H1 (cell line): Measurements from ENCODE around the gene CXCL17. TPM values are rescaled to one million over a fixed set of nuclear protein-coding genes. Genes with fewer than 3 reads are reported as not detected.
A peak's percentile ranks its signal among the peaks of the same experiment; 100 is the strongest.

Experiments
- CTCF ChIA-PET: fragments of 300-600 bp; sonication (Branson Sonifier 250); formaldehyde crosslinking; loops from one replicate; lab custom pipeline; 2021; ENCODE audit not compliant: partially characterized antibody; lab: Charles Lee
- POLR2A ChIA-PET: fragments of 300-600 bp; sonication (Branson Sonifier 250); formaldehyde crosslinking; loops from one replicate; lab custom pipeline; 2021; ENCODE audit warnings: inconsistent platforms; ENCODE audit not compliant: partially characterized antibody; lab: Charles Lee
- DNase-seq, 2 experiments: peaks; one replicate each; pipeline versions ENCODE4 v3.0.0 to v3.0.0-alpha.2; 2010 to 2022; ENCODE audit warnings: low spot score in 2 of 2, low read depth in 1 of 2, mixed read lengths in 1 of 2
- FAIRE-seq: peaks from 2 replicates; lab custom pipeline; 2011; peaks lifted over from hg19 to GRCh38; lab: Jason Lieb, UNC
- H2AFZ ChIP-seq: 2 replicates; pipeline ENCODE4 v1.8.1; 2012; ENCODE audit warnings: low read length, inconsistent platforms
- H2AK5ac ChIP-seq: 2 replicates; pipeline ENCODE4 v1.6.1; 2013; ENCODE audit warnings: low read depth, low read length
- H2BK120ac ChIP-seq: replicated peaks from 2 replicates; pipeline ENCODE3; 2013; ENCODE audit warnings: low read depth, low read length, inconsistent platforms
- H2BK12ac ChIP-seq: 2 replicates; pipeline ENCODE4 v1.6.1; 2013; ENCODE audit warnings: low read depth, low read length
- H2BK15ac ChIP-seq: 2 replicates; pipeline ENCODE4 v1.6.1; 2013; ENCODE audit warnings: low read length
- H2BK20ac ChIP-seq: 2 replicates; pipeline ENCODE4 v1.6.1; 2013; ENCODE audit warnings: low read length
- H2BK5ac ChIP-seq: 2 replicates; pipeline ENCODE4 v1.6.1; 2013; ENCODE audit warnings: low read depth, low read length
- H3K14ac ChIP-seq: 2 replicates; pipeline ENCODE4 v1.6.1; 2013; ENCODE audit warnings: inconsistent platforms; ENCODE audit not compliant: insufficient read length
- H3K18ac ChIP-seq: 2 replicates; pipeline ENCODE4 v1.6.1; 2013; ENCODE audit warnings: low read length; ENCODE audit errors: extremely low read depth
- H3K23ac ChIP-seq: 2 replicates; pipeline ENCODE4 v1.6.1; 2013; ENCODE audit warnings: inconsistent platforms; ENCODE audit not compliant: insufficient read length
- H3K23me2 ChIP-seq: 2 replicates; pipeline ENCODE4 v1.6.1; 2013; ENCODE audit warnings: low read depth, low read length
- H3K27ac ChIP-seq: 2 replicates; pipeline ENCODE4 v1.6.1; 2011; ENCODE audit warnings: low read depth, low read length, inconsistent platforms
- H3K27me3 ChIP-seq, 4 experiments: replicated peaks in 1 of 4; 1 replicate in 1 of 4; 2 replicates in 3 of 4; pipeline versions ENCODE4 v1.6.1 to v1.8.1; 2011 to 2013; ENCODE audit warnings: low read length in 3 of 4, mild to moderate bottlenecking in 3 of 4, inconsistent platforms in 2 of 4, mixed read lengths in 2 of 4, moderate library complexity in 1 of 4; ENCODE audit not compliant: control insufficient read depth in 3 of 4, insufficient read depth in 3 of 4; ENCODE audit errors: extremely low read depth in 1 of 4
- H3K36me3 ChIP-seq, 4 experiments: 2 replicates each; pipeline versions ENCODE4 v1.6.1 to v1.8.1; 2011 to 2013; ENCODE audit warnings: mild to moderate bottlenecking in 4 of 4, low read length in 3 of 4, moderate library complexity in 2 of 4, control low read depth in 1 of 4, inconsistent platforms in 1 of 4; ENCODE audit not compliant: insufficient read depth in 4 of 4, control insufficient read depth in 2 of 4
- H3K4ac ChIP-seq: replicated peaks from 2 replicates; pipeline ENCODE3; 2013; ENCODE audit warnings: low read length, low read depth, mixed read lengths, inconsistent platforms; ENCODE audit not compliant: insufficient read length
- H3K4me1 ChIP-seq, 4 experiments: replicated peaks in 1 of 4; 1 replicate in 1 of 4; 2 replicates in 3 of 4; pipeline versions ENCODE4 v1.6.1 to v1.8.1; 2011 to 2013; ENCODE audit warnings: low read length in 3 of 4, inconsistent platforms in 2 of 4, mixed read lengths in 1 of 4; ENCODE audit not compliant: insufficient read depth in 4 of 4, control insufficient read depth in 3 of 4
- H3K4me2 ChIP-seq, 2 experiments: 2 replicates each; pipeline versions ENCODE4 v1.6.1 to v1.8.1; 2011 to 2013; ENCODE audit warnings: low read depth in 2 of 2, low read length in 2 of 2, control low read depth in 1 of 2, inconsistent platforms in 1 of 2, mild to moderate bottlenecking in 1 of 2; ENCODE audit not compliant: insufficient read depth in 1 of 2
- H3K4me3 ChIP-seq, 4 experiments: fragments of 200-600, 300-600 bp in 1 of 4; sonication (generic), shearing (Covaris generic), sonication (Bioruptor Twin) in 1 of 4; 2 replicates each; pipeline versions ENCODE4 v1.5.1 to v1.8.1; 2011 to 2016; ENCODE audit warnings: low read length in 4 of 4, low read depth in 3 of 4, control low read depth in 2 of 4, inconsistent platforms in 2 of 4, mild to moderate bottlenecking in 2 of 4, mixed read lengths in 1 of 4, moderate library complexity in 1 of 4; ENCODE audit not compliant: insufficient read depth in 2 of 4; ENCODE audit errors: extremely low read depth in 1 of 4
- H3K56ac ChIP-seq: replicated peaks from 2 replicates; pipeline ENCODE3; 2013; ENCODE audit warnings: low read depth, mild to moderate bottlenecking, mixed read lengths, low read length, inconsistent platforms; ENCODE audit not compliant: insufficient read length
- H3K79me1 ChIP-seq: 2 replicates; pipeline ENCODE4 v1.6.1; 2013; ENCODE audit warnings: low read depth, low read length, control low read depth
- H3K79me2 ChIP-seq, 2 experiments: 2 replicates each; pipeline versions ENCODE4 v1.6.1 to v1.8.1; 2012 to 2013; ENCODE audit warnings: low read length in 2 of 2, mild to moderate bottlenecking in 2 of 2, inconsistent platforms in 1 of 2; ENCODE audit not compliant: insufficient read depth in 2 of 2, control insufficient read depth in 1 of 2
- H3K9ac ChIP-seq, 4 experiments: replicated peaks in 1 of 4; 1 replicate in 1 of 4; 2 replicates in 3 of 4; pipeline versions ENCODE4 v1.6.1 to v1.8.1; 2011 to 2013; ENCODE audit warnings: low read depth in 3 of 4, low read length in 3 of 4, control low read depth in 2 of 4, mild to moderate bottlenecking in 2 of 4, moderate library complexity in 2 of 4, inconsistent platforms in 1 of 4; ENCODE audit errors: extremely low read depth in 1 of 4
- H3K9me3 ChIP-seq, 2 experiments: 2 replicates each; pipeline versions ENCODE4 v1.6.1 to v1.8.1; 2012 to 2013; ENCODE audit warnings: mild to moderate bottlenecking in 2 of 2, moderate library complexity in 2 of 2, control low read depth in 1 of 2, inconsistent platforms in 1 of 2, low read depth in 1 of 2, low read length in 1 of 2, mixed read lengths in 1 of 2; ENCODE audit not compliant: insufficient read depth in 2 of 2
- H4K20me1 ChIP-seq, 2 experiments: replicated peaks in 1 of 2; 2 replicates each; pipeline versions ENCODE3 to v1.8.1; 2011 to 2013; ENCODE audit warnings: inconsistent platforms in 2 of 2, low read length in 2 of 2, mild to moderate bottlenecking in 1 of 2; ENCODE audit not compliant: insufficient read depth in 2 of 2, control insufficient read depth in 1 of 2
- H4K5ac ChIP-seq: 2 replicates; pipeline ENCODE4 v1.6.1; 2013; ENCODE audit warnings: low read length, low read depth, mixed read lengths, inconsistent platforms; ENCODE audit not compliant: insufficient read length
- H4K8ac ChIP-seq: 2 replicates; pipeline ENCODE4 v1.8.0; 2013; ENCODE audit warnings: mild to moderate bottlenecking, moderate library complexity, low read length, inconsistent platforms; ENCODE audit not compliant: insufficient read depth; ENCODE audit errors: extremely low read depth
- H4K91ac ChIP-seq: replicated peaks from 2 replicates; pipeline ENCODE3; 2013; ENCODE audit warnings: low read length, mixed read lengths, inconsistent platforms; ENCODE audit not compliant: insufficient read length
- BRCA1 ChIP-seq: IDR thresholded peaks from 2 replicates; pipeline ENCODE4 v1.6.1; 2012; ENCODE audit warnings: low read depth, low read length, improper control_type of control experiment
- EGR1 ChIP-seq: IDR thresholded peaks from 2 replicates; pipeline ENCODE4 v1.6.1; 2011; ENCODE audit warnings: low read depth, low read length, borderline replicate concordance
- KDM5A ChIP-seq: fragments of 200-600 bp; IDR thresholded peaks from 2 replicates; pipeline ENCODE4 v1.7.1; 2012; ENCODE audit warnings: mild to moderate bottlenecking, low read length, inconsistent platforms, mixed read lengths
- NRF1 ChIP-seq: IDR thresholded peaks from 2 replicates; pipeline ENCODE4 v1.6.1; 2011; ENCODE audit warnings: mild to moderate bottlenecking, low read depth, low read length, improper control_type of control experiment
- POLR2AphosphoS5 ChIP-seq: IDR thresholded peaks from 2 replicates; pipeline ENCODE4 v1.6.1; 2011; ENCODE audit warnings: low read depth, low read length
- SIN3A ChIP-seq, 2 experiments: IDR thresholded peaks in 1 of 2; conservative IDR thresholded peaks in 1 of 2; 2 replicates each; pipeline ENCODE4 v1.6.1; 2011 to 2012; ENCODE audit warnings: low read length in 2 of 2, improper control_type of control experiment in 1 of 2, low read depth in 1 of 2, mild to moderate bottlenecking in 1 of 2
- ZNF274 ChIP-seq: IDR thresholded peaks from 2 replicates; pipeline ENCODE4 v1.7.0; 2012; ENCODE audit warnings: low read length, borderline replicate concordance; ENCODE audit errors: extremely low read depth
- WGBS, 2 experiments: shearing (Covaris generic) in 1 of 2; methylation state at CpG; one replicate each; pipeline versions ENCODE4 v1.1.6 to v1.1.7; 2013 to 2015; ENCODE audit warnings: low lambda C conversion rate in 2 of 2, mixed read lengths in 2 of 2, inconsistent platforms in 1 of 2, low coverage in 1 of 2, missing lambda C conversion rate in 1 of 2; ENCODE audit not compliant: insufficient replicate concordance in 2 of 2, insufficient coverage in 1 of 2, insufficient read length in 1 of 2; ENCODE audit errors: extremely low coverage in 1 of 2, missing lambda C conversion rate in 1 of 2; 5-methylcytosine and 5-hydroxymethylcytosine counted together
- polyA plus RNA-seq, 7 experiments: library from polyadenylated mRNA; depleted of rRNA in 3 of 7; stranded (reverse) in 5 of 7; unstranded in 2 of 7; fragments of >200 nt in 5 of 7; fragments of 200-250 nt in 2 of 7; gene quantifications; 1 replicate in 5 of 7; 2 replicates in 1 of 7; 4 replicates in 1 of 7; pipeline versions ENCODE4 v1.2.1 to v1.2.3, GENCODE V29; 2011 to 2013; ENCODE audit warnings: missing spikeins in 2 of 7, mixed read lengths in 2 of 7
- total RNA-seq: library from RNA; stranded (reverse); fragmentation: NEBNext Ultra II Directional; extraction: Animal tissue kit (Norgen Biotek cat#: 25700); gene quantifications from 2 replicates; pipeline ENCODE4 v1.2.1, GENCODE V29; 2021

CXCL17 gene
- total and polyA plus RNA-seq, 2 of the 8 experiments (the other 6 are each of a cell fraction or from before 2014, with no cell fraction given), result not detected

DNA sequence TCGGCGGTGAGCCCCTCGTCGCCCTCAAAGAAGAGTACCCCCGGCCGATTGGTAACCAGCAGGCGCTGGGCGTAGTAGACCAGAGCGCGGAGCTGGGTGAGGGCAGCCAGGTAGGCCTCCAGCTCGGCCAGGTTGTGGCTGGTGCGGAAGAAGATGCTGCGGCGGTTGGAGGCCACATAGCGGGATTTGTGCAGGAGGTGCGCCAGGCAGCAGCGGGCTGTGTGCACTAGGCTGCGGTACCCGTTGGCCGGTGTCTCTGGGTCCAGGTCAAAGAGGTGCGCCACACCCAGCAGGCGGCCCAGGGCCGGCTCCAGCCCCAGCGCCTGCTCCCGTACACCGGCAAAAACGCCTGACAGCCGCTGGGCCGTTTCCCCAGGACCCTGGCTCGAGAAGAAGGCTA is 32.4 kb downstream of the CXCL17 start:
- Histone ChIP-seq H3K4ac (no peak overlapping the region), H4K5ac (no peak overlapping the region), H3K4me2 (no peak overlapping the region), H2AK5ac (no peak overlapping the region), H3K4me3 (no peak overlapping the region), H3K56ac (no peak overlapping the region), H3K9me3 (no peaks in the 10 kb centered on the region), H3K14ac (no peak overlapping the region), H3K23me2 (0 out of 2 replicates have a peak, but pooled peaks cover 2% of the 10 kb centered on the region), H2BK5ac (no peak overlapping the region), H3K79me1 (no peaks in the 10 kb centered on the region), H3K79me2 (no peaks in the 10 kb centered on the region), H3K27ac (no peak overlapping the region), H3K27me3 (peaks cover 0 to 22% (median 15%) of the 10 kb centered on the region in 4 experiments; a peak in 5 of 7 replicates), H4K91ac (no peak overlapping the region), H3K18ac (no peak overlapping the region), H2BK12ac (no peak overlapping the region), H3K4me1 (peaks cover 0 to 9% (median 1%) of the 10 kb centered on the region in 4 experiments; a peak in 2 of 7 replicates), H2BK15ac (no peak overlapping the region), H3K9ac (no peak overlapping the region), H2AFZ (no peak overlapping the region), H2BK20ac (no peak overlapping the region), H4K20me1 (peaks cover 19 to 31% of the 10 kb centered on the region in 2 experiments), H3K36me3 (no peaks in the 10 kb centered on the region; a peak in 3 of 8 replicates), H4K8ac (peak overlapping the region; percentile 28; the same call in 1 of the 2 replicates), H2BK120ac (no peak overlapping the region), H3K23ac (no peak overlapping the region)
- WGBS, 2 experiments, result 97% methylated on average over 21 of the region's 30 CpGs; no CpG with 5 or more reads in 1 of the 2 experiments
- ChIA-PET POLR2A (interaction anchor here (1.2 to 1.6 kb wide), 3 partner anchors 13 to 32 kb away, joined by 3 to 4 read pairs (median 3); no protein-coding TSS in a partner anchor), CTCF (interaction anchor here (0.9 to 6.6 kb wide), 3 partner anchors 10 to 16 kb away, joined by 3 to 38 read pairs (median 3); no protein-coding TSS in a partner anchor)
- DNase-seq (no peak), FAIRE-seq (no peak)
- TF ChIP-seq NRF1 (no peak), BRCA1 (no peak), POLR2AphosphoS5 (no peak), EGR1 (no peak), ZNF274 (no peak), SIN3A (conservative IDR thresholded peaks at IDR 0.05 in 1 of 2, IDR thresholded peaks at IDR 0.05 in 1 of 2; ENCODE audit: low read depth in 1 of 2, low read length in 2 of 2) (no peak), KDM5A (no peak)
